CD4-positive, alpha-beta T cell (primary cell): Measurements from ENCODE around the gene DEDD2. TPM values are rescaled to one million over a fixed set of nuclear protein-coding genes. Genes with fewer than 3 reads are reported as not detected.
A peak's percentile ranks its signal among the peaks of the same experiment; 100 is the strongest.

ENCODE experiments used
- ATAC-seq: fragments of 200-7000 bp; cut with Tn5 transposase; one replicate; pipeline ENCODE4 v1.10.0; 2022; ENCODE audit warnings: mild to moderate bottlenecking; ENCODE audit not compliant: poor library complexity
- CTCF ChIA-PET: fragments of 350-600 bp; sonication (Branson Sonifier 250); formaldehyde crosslinking; loops from one replicate; lab custom pipeline; 2021; ENCODE audit warnings: antibody characterized with exemption, inconsistent platforms; lab: Charles Lee
- POLR2A ChIA-PET: fragments of 350-600 bp; sonication (Branson Sonifier 250); formaldehyde crosslinking; loops from one replicate; lab custom pipeline; 2021; ENCODE audit warnings: antibody characterized with exemption, inconsistent platforms; lab: Charles Lee
- DNase-seq, 14 experiments: peaks; one replicate each; pipeline ENCODE4 v3.0.0-alpha.2; 2013 to 2020; ENCODE audit warnings: mixed read lengths in 2 of 14
- H3K27ac ChIP-seq, 2 donors: one replicate each; pipeline versions ENCODE4 v1.5.1 to v1.7.0; 2013; ENCODE audit warnings: low read length in 2 of 2, low read depth in 1 of 2, mild to moderate bottlenecking in 1 of 2
- H3K27me3 ChIP-seq, 2 experiments: 1 replicate in 1 of 2; 2 replicates in 1 of 2; pipeline versions ENCODE4 v1.6.1 to v1.7.0; 2013; ENCODE audit warnings: low read length in 2 of 2, control low read depth in 1 of 2, mild to moderate bottlenecking in 1 of 2, moderate library complexity in 1 of 2; ENCODE audit not compliant: insufficient read depth in 2 of 2, control insufficient read depth in 1 of 2
- H3K36me3 ChIP-seq: one replicate; pipeline ENCODE4 v1.6.1; 2013; ENCODE audit warnings: low read length, control low read depth; ENCODE audit not compliant: insufficient read depth
- H3K4me1 ChIP-seq: one replicate; pipeline ENCODE4 v1.6.1; 2013; ENCODE audit warnings: low read length, control low read depth; ENCODE audit not compliant: insufficient read depth
- H3K4me3 ChIP-seq: one replicate; pipeline ENCODE4 v1.5.1; 2013; ENCODE audit warnings: mild to moderate bottlenecking, low read length, moderate library complexity
- H3K9me3 ChIP-seq, 2 experiments: 1 replicate in 1 of 2; 2 replicates in 1 of 2; pipeline versions ENCODE4 v1.6.1 to v1.7.0; 2013; ENCODE audit warnings: low read length in 2 of 2, mild to moderate bottlenecking in 2 of 2, control low read depth in 1 of 2, moderate library complexity in 1 of 2; ENCODE audit not compliant: control insufficient read depth in 1 of 2, insufficient read depth in 1 of 2
- H3K27ac Mint-ChIP-seq: one replicate; pipeline ENCODE4 v1.8.0; 2020; ENCODE audit warnings: mixed read lengths
- H3K27me3 Mint-ChIP-seq: one replicate; pipeline ENCODE4 v1.8.0; 2021; ENCODE audit warnings: mixed read lengths
- H3K36me3 Mint-ChIP-seq: one replicate; pipeline ENCODE4 v1.8.0; 2021; ENCODE audit warnings: low read depth, mixed read lengths
- H3K4me1 Mint-ChIP-seq: one replicate; pipeline ENCODE4 v1.8.0; 2021; ENCODE audit warnings: low read depth, mixed read lengths
- H3K4me3 Mint-ChIP-seq: one replicate; pipeline ENCODE4 v1.8.0; 2020; ENCODE audit warnings: mild to moderate bottlenecking, mixed read lengths
- H3K9me3 Mint-ChIP-seq: one replicate; pipeline ENCODE4 v1.8.0; 2020; ENCODE audit warnings: mixed read lengths
- intact Hi-C, 2 experiments: fragments of 100-400 bp; cut with DNase I in 1 of 2; cut with micrococcal nuclease in 1 of 2; formaldehyde crosslinking; loops; one replicate each; pipeline versions ENCODE4 v1.15.1 to v1.9.0; 2023 to 2025; cut with DNase I, micrococcal nuclease
- total RNA-seq, 174 experiments: library from RNA in 2 of 174; stranded (reverse) in 2 of 174; gene quantifications; one replicate each; pipeline ENCODE4 v1.2.3 and lab custom pipeline; 2021 to 2026
- TF ChIP-seq, protein P1 (sequence below): fragments of 200-600 bp; IDR thresholded peaks from one replicate; pipeline ENCODE4 v1.8.0; 2022; ENCODE audit warnings: antibody characterized with exemption, mild to moderate bottlenecking

The DEDD2 gene
- total RNA-seq, 2 experiments from 2014 or later: 96.5 to 103 TPM

DNA sequence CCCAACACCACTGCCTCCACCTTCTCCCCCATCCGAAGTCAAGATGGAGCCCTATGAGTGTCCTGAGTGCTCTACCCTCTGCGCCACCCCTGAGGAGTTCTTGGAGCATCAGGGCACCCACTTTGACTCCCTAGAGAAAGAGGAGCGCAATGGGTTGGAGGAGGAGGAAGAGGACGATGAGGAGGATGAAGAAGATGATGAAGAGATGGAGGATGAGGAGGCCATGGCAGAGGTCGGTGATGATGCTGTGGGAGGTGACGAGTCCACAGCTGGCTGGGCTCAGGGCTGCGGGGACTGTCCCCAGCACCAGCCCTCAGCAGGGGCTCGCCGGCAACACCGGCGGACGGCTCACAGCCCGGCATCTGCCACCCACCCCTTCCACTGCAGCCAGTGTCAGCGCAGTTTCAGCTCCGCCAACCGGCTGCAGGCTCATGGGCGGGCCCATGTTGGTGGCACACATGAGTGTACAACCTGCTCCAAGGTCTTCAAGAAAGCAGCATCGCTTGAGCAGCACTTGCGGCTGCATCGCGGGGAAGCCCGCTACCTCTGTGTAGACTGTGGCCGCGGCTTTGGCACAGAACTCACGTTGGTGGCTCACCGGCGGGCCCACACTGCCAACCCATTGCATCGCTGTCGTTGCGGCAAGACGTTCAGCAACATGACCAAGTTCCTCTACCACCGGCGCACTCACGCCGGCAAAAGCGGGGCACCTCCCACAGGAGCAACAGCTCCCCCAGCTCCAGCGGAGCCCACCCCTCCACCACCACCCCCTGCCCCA, 7.7 kb upstream of the DEDD2 start:
- peaks cover 51% of the 10 kb centered on the region for H3K36me3 ChIP-seq

DNA sequence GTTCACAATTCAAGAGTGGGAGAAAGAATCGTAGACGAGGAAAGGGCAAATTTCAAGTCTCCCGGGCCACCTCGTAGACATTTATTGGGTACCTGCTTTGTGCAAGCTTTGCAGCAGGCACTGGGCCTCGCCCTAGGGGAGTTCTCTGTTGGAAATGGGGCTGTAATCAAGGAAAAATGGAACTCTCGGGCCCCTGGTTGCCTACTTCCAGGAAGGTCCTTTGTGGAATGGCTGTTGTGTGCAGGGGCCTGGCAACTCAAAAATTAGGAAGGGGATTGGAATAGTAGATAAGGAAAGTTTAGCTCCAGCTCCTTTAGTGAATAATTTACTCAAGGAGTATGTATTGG, 3.2 kb upstream of the DEDD2 start:
- ATAC-seq (no peak), DNase-seq (no peak)
- TF ChIP-seq, protein P1, sequence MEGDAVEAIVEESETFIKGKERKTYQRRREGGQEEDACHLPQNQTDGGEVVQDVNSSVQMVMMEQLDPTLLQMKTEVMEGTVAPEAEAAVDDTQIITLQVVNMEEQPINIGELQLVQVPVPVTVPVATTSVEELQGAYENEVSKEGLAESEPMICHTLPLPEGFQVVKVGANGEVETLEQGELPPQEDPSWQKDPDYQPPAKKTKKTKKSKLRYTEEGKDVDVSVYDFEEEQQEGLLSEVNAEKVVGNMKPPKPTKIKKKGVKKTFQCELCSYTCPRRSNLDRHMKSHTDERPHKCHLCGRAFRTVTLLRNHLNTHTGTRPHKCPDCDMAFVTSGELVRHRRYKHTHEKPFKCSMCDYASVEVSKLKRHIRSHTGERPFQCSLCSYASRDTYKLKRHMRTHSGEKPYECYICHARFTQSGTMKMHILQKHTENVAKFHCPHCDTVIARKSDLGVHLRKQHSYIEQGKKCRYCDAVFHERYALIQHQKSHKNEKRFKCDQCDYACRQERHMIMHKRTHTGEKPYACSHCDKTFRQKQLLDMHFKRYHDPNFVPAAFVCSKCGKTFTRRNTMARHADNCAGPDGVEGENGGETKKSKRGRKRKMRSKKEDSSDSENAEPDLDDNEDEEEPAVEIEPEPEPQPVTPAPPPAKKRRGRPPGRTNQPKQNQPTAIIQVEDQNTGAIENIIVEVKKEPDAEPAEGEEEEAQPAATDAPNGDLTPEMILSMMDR: no peak
- H3K4me1 ChIP-seq: peaks cover 58% of the 10 kb centered on the region
- H3K27ac ChIP-seq: peak overlapping the region; percentile 67 to 70
- ChIA-PET CTCF (interaction anchor here (0.6 to 1.9 kb wide), 4 partner anchors 21 to 30 kb away, joined by 3 to 5 read pairs (median 4); partner anchors contain the start of gene GSK3A), POLR2A (interaction anchor here (1.0 to 3.0 kb wide), 8 partner anchors 9 to 229 kb away, joined by 3 to 28 read pairs (median 6); partner anchors contain the start of gene GSK3A)
- no peaks in the 10 kb centered on the region for H3K9me3 Mint-ChIP-seq
- H3K36me3 ChIP-seq: peaks cover 21% of the 10 kb centered on the region
- intact Hi-C loops: loop anchor here (1.0 kb wide), 1 partner anchor 22 kb away; the partner anchor contains the start of gene GSK3A (in 2 of the 2)
- H3K4me1 Mint-ChIP-seq: peaks cover 51% of the 10 kb centered on the region
- peak overlapping the region; percentile 93 for H3K27ac Mint-ChIP-seq
- H3K9me3 ChIP-seq: peaks cover 0 to 4% of the 10 kb centered on the region in 2 experiments
- H3K27me3 ChIP-seq: no peaks in the 10 kb centered on the region
- H3K27me3 Mint-ChIP-seq: no peaks in the 10 kb centered on the region
- H3K36me3 Mint-ChIP-seq: peaks cover 42% of the 10 kb centered on the region
- H3K4me3 ChIP-seq: peak overlapping the region; percentile 98
- peak overlapping the region; percentile 96 for H3K4me3 Mint-ChIP-seq

More for the DNA sequence above, 7.7 kb upstream of the DEDD2 start:
- TF ChIP-seq, protein P1: no peak
- Histone ChIP-seq H3K27me3 (no peaks in the 10 kb centered on the region), H3K4me3 (no peak overlapping the region), H3K9me3 (peaks cover 0 to 3% of the 10 kb centered on the region in 2 experiments), H3K27ac (no peak overlapping the region), H3K4me1 (peaks cover 42% of the 10 kb centered on the region)
- intact Hi-C loops: no loop called here
- POLR2A ChIA-PET: interaction anchor here (1.1 kb wide), 1 partner anchor 18 kb away, joined by 3 read pairs; the partner anchor contains the start of gene GSK3A
- DNase-seq (no peak), ATAC-seq (no peak)
- Mint-ChIP-seq H3K27me3 (no peaks in the 10 kb centered on the region), H3K9me3 (no peaks in the 10 kb centered on the region), H3K4me3 (no peak overlapping the region), H3K4me1 (peaks cover 33% of the 10 kb centered on the region), H3K27ac (no peak overlapping the region), H3K36me3 (peaks cover 68% of the 10 kb centered on the region)
- CTCF ChIA-PET: no interaction called here

- peaks cover 58% of the 10 kb centered on the region for H3K4me1 Mint-ChIP-seq
- Histone ChIP-seq H3K27ac (peak within 1 kb of the TSS; percentile 70 to 78), H3K27me3 (no peaks in the 10 kb centered on the region), H3K4me1 (peaks cover 64% of the 10 kb centered on the region), H3K9me3 (peaks cover 0 to 4% of the 10 kb centered on the region in 2 experiments), H3K4me3 (peak within 1 kb of the TSS; percentile 98), H3K36me3 (peaks cover 21% of the 10 kb centered on the region)
- H3K9me3 Mint-ChIP-seq: no peaks in the 10 kb centered on the region
- H3K27me3 Mint-ChIP-seq: no peaks in the 10 kb centered on the region
- DNase-seq (peak; percentile 93 to 99 (median 96)), ATAC-seq (peak; percentile 80)
- peak within 1 kb of the TSS; percentile 96 for H3K4me3 Mint-ChIP-seq
- TF ChIP-seq, protein P1: no peak
- ChIA-PET CTCF (interaction anchor here (0.9 to 1.9 kb wide), 5 partner anchors 20 to 35 kb away, joined by 3 to 6 read pairs (median 5); partner anchors contain the start of gene GSK3A), POLR2A (interaction anchor here (1.0 to 3.0 kb wide), 10 partner anchors 10 to 332 kb away, joined by 3 to 28 read pairs (median 4); partner anchors contain the start of genes ERF and GSK3A)
- intact Hi-C loops: loop anchor here (1.0 to 5.0 kb wide), 2 partner anchors 22 to 43 kb away; partner anchors contain the start of gene GSK3A (in 2 of the 2)
- peaks cover 46% of the 10 kb centered on the region for H3K36me3 Mint-ChIP-seq
- H3K27ac Mint-ChIP-seq: peak within 1 kb of the TSS; percentile 93
These were observed 2.6 kb upstream of the DEDD2 start, which contains the start of gene ZNF526 for GRCh38 chr19:42219812-42220750. Gene ZNF526 (plus strand): TSS chr19:42220312. CDS start chr19:42224404, 4,092 bp downstream.
